Measurements from ENCODE around the gene USP1. TPM values are rescaled to one million over a fixed set of nuclear protein-coding genes. Genes with fewer than 3 reads are reported as not detected.

The USP1 gene
- total and polyA plus RNA-seq, 2 of the 4 experiments (the other 2 are of a cell fraction) = 7.5 to 9.7 TPM

DNA sequence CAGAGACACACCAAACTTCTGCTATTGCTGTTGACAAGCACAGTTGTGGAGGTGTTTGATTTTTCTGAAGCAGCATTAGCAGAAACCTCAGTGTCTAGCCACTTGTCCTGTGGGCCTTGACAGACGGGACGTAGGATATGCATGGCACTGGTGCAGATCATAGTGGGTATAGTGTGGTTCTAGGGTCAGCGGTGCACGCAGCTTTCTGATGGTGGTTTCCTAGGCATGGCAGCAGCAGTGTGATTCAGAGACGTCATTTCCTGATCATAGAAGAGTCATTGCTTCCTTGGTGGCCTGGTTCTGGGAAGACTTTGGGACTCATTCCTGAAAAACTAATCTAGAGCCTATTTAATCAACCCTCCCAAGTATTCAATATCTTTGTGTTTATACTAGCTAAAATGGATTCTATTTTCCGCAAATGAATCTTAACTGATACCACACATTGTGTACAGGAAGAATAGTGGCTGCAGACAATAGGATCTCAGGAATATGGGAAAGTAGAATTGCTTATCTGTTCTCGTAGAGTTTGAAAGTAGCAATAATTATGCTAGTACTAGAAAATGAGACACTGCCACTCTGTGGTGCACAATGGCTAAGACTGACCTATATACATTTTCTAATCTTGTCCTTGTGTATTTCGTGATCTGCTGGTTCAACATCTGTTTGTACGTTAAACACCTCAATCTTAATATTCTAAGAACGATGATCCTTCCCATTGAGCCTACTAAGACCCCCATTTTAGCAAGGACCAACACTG is 2.8 kb upstream of the USP1 start:
- dilution Hi-C loops (cut with HindIII; ENCODE audit: low sequenced_read_pairs, unreplicated experiment) (no loop called here), in situ Hi-C loops (cut with MboI; ENCODE audit: low sequenced_read_pairs) (no loop called here), intact Hi-C loops (cut with micrococcal nuclease) (no loop called here)
- no peak overlapping the region for H2BK5ac ChIP-seq (ENCODE audit: low read depth, low read length, poor library complexity, severe bottlenecking)
- H2BK120ac ChIP-seq (ENCODE audit: low read depth, low read length) = no peak overlapping the region
- no peak overlapping the region for H2AK9ac ChIP-seq (replicated peaks; ENCODE audit: low read depth, low read length, poor library complexity)
- 100% methylated on average over 2 of the region's 10 CpGs; no CpG with 5 or more reads in 1 of the 2 experiments for WGBS, 2 experiments (ENCODE audit: extremely low coverage in 2 of 2, insufficient read length in 1 of 2)
- H2AK5ac ChIP-seq (ENCODE audit: low read depth, low read length) = no peak overlapping the region
- no peak overlapping the region for H3K23ac ChIP-seq (ENCODE audit: low read depth, low read length)
- H3K27me3 ChIP-seq (ENCODE audit: control insufficient read depth, insufficient read depth, low read length) = peaks cover 5% of the 10 kb centered on the region
- POLR2A ChIA-PET (ENCODE audit: unreplicated experiment) = no interaction called here
- peaks cover 6 to 8% of the 10 kb centered on the region in 2 experiments; a peak in 2 of 4 replicates for H3K79me1 ChIP-seq (ENCODE audit: low read depth in 1 of 2, low read length in 2 of 2)
- no peak overlapping the region for H2BK20ac ChIP-seq (ENCODE audit: low read depth, low read length)
- H3K14ac ChIP-seq (replicated peaks; ENCODE audit: low read depth, low read length) = no peak overlapping the region
- TF ChIP-seq, protein P1, sequence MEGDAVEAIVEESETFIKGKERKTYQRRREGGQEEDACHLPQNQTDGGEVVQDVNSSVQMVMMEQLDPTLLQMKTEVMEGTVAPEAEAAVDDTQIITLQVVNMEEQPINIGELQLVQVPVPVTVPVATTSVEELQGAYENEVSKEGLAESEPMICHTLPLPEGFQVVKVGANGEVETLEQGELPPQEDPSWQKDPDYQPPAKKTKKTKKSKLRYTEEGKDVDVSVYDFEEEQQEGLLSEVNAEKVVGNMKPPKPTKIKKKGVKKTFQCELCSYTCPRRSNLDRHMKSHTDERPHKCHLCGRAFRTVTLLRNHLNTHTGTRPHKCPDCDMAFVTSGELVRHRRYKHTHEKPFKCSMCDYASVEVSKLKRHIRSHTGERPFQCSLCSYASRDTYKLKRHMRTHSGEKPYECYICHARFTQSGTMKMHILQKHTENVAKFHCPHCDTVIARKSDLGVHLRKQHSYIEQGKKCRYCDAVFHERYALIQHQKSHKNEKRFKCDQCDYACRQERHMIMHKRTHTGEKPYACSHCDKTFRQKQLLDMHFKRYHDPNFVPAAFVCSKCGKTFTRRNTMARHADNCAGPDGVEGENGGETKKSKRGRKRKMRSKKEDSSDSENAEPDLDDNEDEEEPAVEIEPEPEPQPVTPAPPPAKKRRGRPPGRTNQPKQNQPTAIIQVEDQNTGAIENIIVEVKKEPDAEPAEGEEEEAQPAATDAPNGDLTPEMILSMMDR (conservative IDR thresholded peaks at IDR 0.05; ENCODE audit: low read depth, low read length) = no peak
- TF ChIP-seq POLR2A (IDR thresholded peaks at IDR 0.05; ENCODE audit: low read depth, low read length) (no peak), RFX5 (IDR thresholded peaks at IDR 0.05; ENCODE audit: low read depth, low read length) (no peak), RAD21 (IDR thresholded peaks at IDR 0.05; ENCODE audit: low read length) (no peak), USF2 (IDR thresholded peaks at IDR 0.05; ENCODE audit: low read depth, low read length) (no peak), CHD1 (IDR thresholded peaks at IDR 0.05; ENCODE audit: low read depth, low read length) (no peak), BHLHE40 (IDR thresholded peaks at IDR 0.05; ENCODE audit: low read depth, low read length) (no peak), SMC3 (IDR thresholded peaks at IDR 0.05; ENCODE audit: low read depth, low read length) (no peak), MAFK (IDR thresholded peaks at IDR 0.05; ENCODE audit: low read depth, low read length) (no peak), NFE2L2 (IDR thresholded peaks at IDR 0.05; ENCODE audit: low read depth, low read length) (no peak), MXI1 (IDR thresholded peaks at IDR 0.05; ENCODE audit: borderline replicate concordance, low read depth, low read length) (no peak), ELK1 (IDR thresholded peaks at IDR 0.05; ENCODE audit: borderline replicate concordance, low read depth, low read length) (no peak), MAZ (IDR thresholded peaks at IDR 0.05; ENCODE audit: borderline replicate concordance, low read depth, low read length) (no peak), FOS (IDR thresholded peaks at IDR 0.05; ENCODE audit: low read depth, low read length) (no peak)
- ATAC-seq (ENCODE audit: low read depth) (no peak), DNase-seq (no peak)
- no peak overlapping the region for H3K27ac ChIP-seq (ENCODE audit: insufficient read depth, low read length)
- H3K18ac ChIP-seq (ENCODE audit: low read depth, low read length) = no peak overlapping the region
- no peaks in the 10 kb centered on the region for H3K9me1 ChIP-seq (ENCODE audit: insufficient read depth, low read length)
- no peak overlapping the region for H2AFZ ChIP-seq (replicated peaks; ENCODE audit: low read length, poor library complexity)
- H4K5ac ChIP-seq (ENCODE audit: low read depth, low read length) = no peak overlapping the region
- peaks cover 3% of the 10 kb centered on the region; the same call in 1 of the 2 replicates for H3K4me1 ChIP-seq (ENCODE audit: control insufficient read depth, insufficient read depth, low read length)
- CTCF ChIA-PET = no interaction called here
- H3K4ac ChIP-seq (ENCODE audit: low read depth, low read length) = no peak overlapping the region
- H3K4me3 ChIP-seq (ENCODE audit: insufficient read depth, low read depth, low read length) = no peak overlapping the region
- H4K8ac ChIP-seq (ENCODE audit: low read depth in 2 of 2, low read length in 2 of 2) = no peak overlapping the region
- H3K36me3 ChIP-seq (ENCODE audit: control insufficient read depth, insufficient read depth, low read length) = no peaks in the 10 kb centered on the region
- peaks cover 5% of the 10 kb centered on the region for H4K20me1 ChIP-seq (ENCODE audit: insufficient read depth, low read length)
- H3K4me2 ChIP-seq (ENCODE audit: low read depth, low read length) = no peak overlapping the region
- BruUV-seq (replicated peaks) = no TSS peak
- H4K91ac ChIP-seq (ENCODE audit: insufficient read depth, low read depth, low read length) = no peak overlapping the region
- no peak overlapping the region for H3K56ac ChIP-seq (ENCODE audit: extremely low read depth, insufficient read depth, low read length)
- H3K9ac ChIP-seq (ENCODE audit: low read depth, low read length) = no peak overlapping the region
- H2BK15ac ChIP-seq (ENCODE audit: low read depth, low read length) = no peak overlapping the region
- no peaks in the 10 kb centered on the region for H3K9me3 ChIP-seq (ENCODE audit: control insufficient read depth, insufficient read depth, low read length)

Measured in IMR-90 (cell line).